AG09309 (cell line): ENCODE data around the gene ADAP1.
"Not testable (repeated sequence)": the region's sequence is repeated elsewhere in the genome, so short reads cannot be mapped to it uniquely, and the experiment has no call there.

Experiments used
- DNase-seq: peaks from one replicate; pipeline ENCODE4 v3.0.0-alpha.2; 2010; ENCODE audit warnings: low read depth
- H3K4me3 ChIP-seq: 2 replicates; pipeline ENCODE4 v1.5.1; 2011; ENCODE audit warnings: mild to moderate bottlenecking, low read depth, low read length, moderate library complexity; ENCODE audit not compliant: control insufficient read depth
- TF ChIP-seq, protein P1 (sequence below): IDR thresholded peaks from 2 replicates; pipeline ENCODE4 v1.5.1; 2011; ENCODE audit warnings: mild to moderate bottlenecking, low read depth, low read length, inconsistent platforms; ENCODE audit not compliant: insufficient read depth, control insufficient read depth; ENCODE audit errors: missing control alignments

Gene ADAP1

DNA sequence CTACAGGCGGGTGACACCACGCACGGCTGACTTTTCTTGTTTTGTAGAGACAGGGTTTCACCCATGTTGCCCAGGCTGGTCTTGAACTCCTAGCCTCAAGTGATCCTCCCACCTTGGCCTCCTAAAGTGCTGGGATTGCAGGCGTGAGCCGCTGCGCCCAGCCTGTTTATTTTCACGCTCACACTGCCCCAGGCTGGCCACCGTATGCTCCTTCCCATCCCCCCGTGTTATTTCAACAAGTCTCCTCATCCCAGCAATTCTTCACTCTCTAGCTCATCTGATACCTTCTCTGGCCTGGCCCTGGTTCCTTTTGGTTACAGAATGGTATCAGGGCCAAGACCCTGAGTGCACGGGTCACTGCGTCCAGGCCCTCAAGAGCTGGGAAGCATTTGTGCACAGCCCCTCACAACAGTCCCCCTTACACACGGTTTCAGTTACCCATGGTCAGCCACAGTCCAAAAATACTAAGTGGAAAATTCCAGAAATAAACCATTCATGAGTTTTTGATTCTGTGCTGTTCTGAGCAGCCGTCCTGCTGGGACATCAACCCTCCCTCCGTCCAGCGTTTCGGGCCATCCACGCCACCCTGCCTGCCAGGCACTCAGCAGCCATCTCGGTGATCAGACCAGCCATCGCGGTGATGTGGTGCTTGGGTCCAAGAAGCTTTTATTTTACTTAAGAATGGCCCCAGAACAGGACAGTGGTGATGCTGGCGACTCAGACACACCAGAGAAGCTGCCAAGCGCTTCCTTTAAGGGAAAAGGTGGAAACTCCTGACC lies 12.0 kb upstream of the ADAP1 start:
- H3K4me3 ChIP-seq = no peak overlapping the region
- DNase-seq = no peak

DNA sequence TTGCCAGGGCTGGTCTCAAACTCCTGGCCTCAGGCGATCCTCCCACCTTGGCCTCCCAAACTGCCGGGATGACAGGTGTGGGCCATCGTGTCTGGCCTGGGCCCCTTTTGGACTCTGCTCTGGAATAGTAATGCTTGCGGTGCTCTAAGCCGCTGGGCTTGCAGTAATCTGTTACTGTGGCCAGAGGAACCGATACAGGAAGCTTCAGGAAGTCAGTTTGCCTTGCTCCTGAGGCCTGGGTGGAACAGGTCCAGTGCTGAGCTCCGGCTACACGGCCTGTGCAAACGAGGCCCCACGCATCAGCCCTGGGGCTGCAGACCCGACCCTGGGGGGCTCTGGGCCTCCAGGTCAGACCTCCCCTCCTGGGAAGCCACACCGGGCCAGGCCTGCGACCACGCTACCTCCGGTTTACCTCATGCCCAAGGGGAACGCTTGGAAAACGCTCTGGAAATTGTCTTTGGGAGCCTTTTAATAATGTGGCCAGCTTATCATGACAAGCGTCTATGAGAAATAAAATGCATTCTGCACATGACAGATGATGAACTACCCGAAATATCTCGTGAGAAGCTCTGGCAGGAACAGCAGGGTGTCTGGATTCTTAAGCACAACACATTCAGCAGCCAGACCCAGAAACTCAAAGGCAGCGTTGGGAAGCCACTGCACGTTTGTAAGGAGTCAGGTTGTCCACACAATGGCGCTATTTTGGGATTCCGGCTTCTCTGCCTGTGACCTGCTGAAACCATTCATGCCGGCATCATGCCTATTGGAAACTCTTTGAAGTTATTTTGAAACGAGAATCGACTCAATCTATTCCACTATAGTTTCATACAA lies 10.1 kb upstream of the ADAP1 start:
- peak; percentile 52 for DNase-seq
- TF ChIP-seq, protein P1, sequence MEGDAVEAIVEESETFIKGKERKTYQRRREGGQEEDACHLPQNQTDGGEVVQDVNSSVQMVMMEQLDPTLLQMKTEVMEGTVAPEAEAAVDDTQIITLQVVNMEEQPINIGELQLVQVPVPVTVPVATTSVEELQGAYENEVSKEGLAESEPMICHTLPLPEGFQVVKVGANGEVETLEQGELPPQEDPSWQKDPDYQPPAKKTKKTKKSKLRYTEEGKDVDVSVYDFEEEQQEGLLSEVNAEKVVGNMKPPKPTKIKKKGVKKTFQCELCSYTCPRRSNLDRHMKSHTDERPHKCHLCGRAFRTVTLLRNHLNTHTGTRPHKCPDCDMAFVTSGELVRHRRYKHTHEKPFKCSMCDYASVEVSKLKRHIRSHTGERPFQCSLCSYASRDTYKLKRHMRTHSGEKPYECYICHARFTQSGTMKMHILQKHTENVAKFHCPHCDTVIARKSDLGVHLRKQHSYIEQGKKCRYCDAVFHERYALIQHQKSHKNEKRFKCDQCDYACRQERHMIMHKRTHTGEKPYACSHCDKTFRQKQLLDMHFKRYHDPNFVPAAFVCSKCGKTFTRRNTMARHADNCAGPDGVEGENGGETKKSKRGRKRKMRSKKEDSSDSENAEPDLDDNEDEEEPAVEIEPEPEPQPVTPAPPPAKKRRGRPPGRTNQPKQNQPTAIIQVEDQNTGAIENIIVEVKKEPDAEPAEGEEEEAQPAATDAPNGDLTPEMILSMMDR = peak; percentile 49
- no peak overlapping the region for H3K4me3 ChIP-seq

More for the DNA sequence above, 12.0 kb upstream of the ADAP1 start:
- TF ChIP-seq, protein P1 = no peak

DNA sequence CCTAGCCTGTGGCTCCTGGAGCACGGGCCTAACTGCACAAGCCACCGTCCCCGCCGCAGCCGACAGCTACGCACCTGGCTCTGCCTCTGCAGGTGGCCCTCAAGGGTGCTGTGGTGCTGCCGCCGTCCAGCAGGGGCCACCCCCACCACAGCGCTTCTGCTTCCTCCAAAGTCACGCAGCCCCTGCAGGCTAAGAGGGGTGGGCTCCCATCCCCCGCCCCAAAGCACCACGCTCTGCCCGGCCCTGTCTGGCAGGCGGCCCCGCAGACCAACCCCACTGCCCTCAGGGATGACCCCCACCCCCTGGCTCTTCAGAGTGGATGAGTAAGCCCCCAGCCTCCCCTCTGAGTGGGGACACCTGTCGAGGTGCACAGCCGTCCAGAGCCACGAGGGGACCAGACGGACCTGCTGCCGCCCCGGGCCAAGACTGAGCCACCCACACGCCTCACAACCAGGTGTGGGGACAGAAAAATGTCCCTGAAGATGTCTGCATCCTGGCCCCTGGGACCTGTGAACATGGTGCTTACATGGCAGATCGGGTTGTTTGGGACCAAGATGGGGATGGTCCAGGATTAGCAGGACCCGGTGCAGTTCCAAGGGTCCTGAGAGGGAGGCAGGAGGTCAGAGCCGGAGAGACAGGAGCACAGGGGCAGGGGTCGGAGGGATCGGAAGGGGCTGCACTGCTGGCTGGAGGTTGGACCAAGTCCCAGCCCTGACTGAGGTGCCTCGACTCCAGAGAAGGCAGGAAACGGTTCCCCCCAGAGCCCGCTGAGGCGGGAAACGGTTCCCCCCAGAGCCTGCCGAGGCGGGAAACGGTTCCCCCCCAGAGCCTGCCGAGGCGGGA lies 9.0 kb upstream of the ADAP1 start:
- no peak for DNase-seq

DNA sequence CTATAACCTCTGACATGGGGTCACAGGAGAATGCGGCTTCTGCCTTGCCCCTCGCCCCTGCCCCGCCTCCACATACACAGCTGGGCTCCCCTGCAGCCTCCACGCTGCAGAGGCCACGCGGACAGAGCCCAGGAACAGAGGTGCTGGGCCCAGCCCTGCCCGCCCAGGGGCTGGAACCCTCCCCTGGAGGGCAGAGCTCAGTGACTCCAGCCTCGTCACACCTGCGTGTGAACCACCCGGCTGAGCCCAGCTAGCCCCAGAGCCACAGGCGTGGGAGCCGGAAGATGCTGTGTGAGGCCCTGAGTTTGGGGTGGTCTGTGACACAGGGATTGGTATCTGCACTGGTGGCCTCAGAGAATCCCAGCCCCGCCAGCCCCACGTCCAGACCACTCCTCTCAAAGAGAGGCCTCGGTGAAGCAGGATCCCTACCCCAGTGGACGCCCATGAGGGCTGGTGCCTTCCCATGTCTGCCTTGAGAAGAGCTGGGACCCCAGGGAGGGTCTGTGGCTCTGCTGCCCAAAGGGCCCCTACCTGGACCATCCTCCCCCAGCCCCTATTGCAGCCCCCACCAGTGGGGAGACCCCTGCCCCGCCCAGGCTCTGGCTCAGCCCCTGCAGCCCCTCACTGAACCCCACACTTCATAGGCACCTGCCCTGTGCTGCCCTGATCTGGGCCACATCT lies 8.1 kb upstream of the ADAP1 start:
- no peak for DNase-seq
- H3K4me3 ChIP-seq = no peak overlapping the region
- TF ChIP-seq, protein P1 = no peak

More for the DNA sequence above, 9.0 kb upstream of the ADAP1 start:
- H3K4me3 ChIP-seq = no peak overlapping the region
- TF ChIP-seq, protein P1 = no peak

DNA sequence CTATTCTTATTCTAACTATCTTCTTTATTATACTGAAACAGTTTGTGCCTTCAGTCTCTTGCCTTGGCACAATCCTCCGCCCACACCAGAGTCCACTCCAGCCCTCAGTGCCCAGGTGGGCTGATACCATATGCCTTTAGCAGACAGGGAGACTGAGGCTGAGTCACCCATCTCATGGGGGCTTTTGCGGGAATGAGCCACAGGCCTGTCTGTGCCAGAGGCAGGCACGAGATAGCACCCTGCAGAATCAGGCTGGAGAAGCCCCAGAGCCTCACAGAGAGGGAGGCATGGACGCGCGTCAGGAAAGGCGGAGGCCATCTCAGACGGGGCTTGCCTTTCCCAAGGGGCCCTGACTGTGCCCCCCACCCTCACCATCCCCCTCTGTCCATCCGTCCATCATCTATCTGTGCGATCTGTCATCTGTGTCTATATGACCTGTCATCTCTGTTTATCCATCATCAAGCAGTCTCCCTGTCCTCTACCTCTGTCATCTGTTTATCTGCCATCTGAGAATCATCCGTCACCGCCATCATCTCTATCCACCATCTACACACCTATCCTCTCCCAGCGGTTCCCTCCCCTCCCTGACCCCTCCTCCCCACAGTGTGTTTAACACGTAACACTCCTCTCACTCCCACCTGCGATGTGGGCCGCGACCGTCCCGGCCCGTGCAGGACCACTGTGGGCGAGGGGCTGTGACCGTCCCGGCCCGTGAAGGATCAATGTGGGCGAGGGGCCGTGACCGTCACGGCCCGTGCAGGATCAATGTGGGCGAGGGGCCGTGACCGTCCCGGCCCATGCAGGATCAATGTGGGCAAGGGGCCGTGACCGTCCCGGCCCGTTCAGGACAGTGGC lies 7.3 kb upstream of the ADAP1 start:
- DNase-seq = no peak
- TF ChIP-seq, protein P1 = no peak
- no peak overlapping the region for H3K4me3 ChIP-seq

DNA sequence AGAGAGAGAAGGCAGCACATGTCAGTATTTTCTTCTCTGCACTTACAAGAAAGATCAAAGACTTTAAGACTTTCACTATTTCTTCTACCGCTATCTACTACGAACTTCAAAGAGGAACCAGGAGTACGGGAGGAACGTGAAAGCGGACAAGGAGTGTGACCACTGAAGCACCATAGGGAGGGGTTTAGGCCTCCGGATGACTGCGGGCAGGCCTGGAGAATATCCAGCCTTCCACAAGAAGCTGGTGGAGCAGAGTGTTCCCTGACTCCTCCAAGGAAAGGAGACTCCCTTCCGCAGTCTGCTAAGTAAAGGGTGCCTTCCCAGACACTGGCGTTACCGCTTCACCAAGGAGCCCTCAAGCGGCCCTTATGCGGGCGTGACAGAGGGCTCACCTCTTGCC lies 6.5 kb upstream of the ADAP1 start:
- DNase-seq, H3K4me3 ChIP-seq: not testable (repeated sequence)
